GM21786 (cell line): ENCODE results near the gene ACAT1.
"Not testable (repeated sequence)": the region's sequence is repeated elsewhere in the genome, so short reads cannot be mapped to it uniquely, and the experiment has no call there.

Source experiments
- ATAC-seq: cut with Tn5 transposase; IDR thresholded peaks from one replicate; pipeline ENCODE4 v1.9.1; 2021; ENCODE audit not compliant: unreplicated experiment

The ACAT1 gene

GRCh38 chr11:108144615-108145014 lies 23.2 kb downstream of the ACAT1 start:
- ATAC-seq, result no peak

- no peak for ATAC-seq
These were observed 25.8 kb downstream of the ACAT1 start for GRCh38 chr11:108147150-108147549.

- ATAC-seq, result no peak
These were observed 27.2 kb downstream of the ACAT1 start for GRCh38 chr11:108148556-108148955.

GRCh38 chr11:108154591-108154990 lies 33.2 kb downstream of the ACAT1 start:
- no peak for ATAC-seq

- ATAC-seq, result peak; percentile 99
These were observed 39.7 kb downstream of the ACAT1 start for GRCh38 chr11:108160970-108161566.

- ATAC-seq, result not testable (repeated sequence)
These were observed 41.5 kb downstream of the ACAT1 start for GRCh38 chr11:108162878-108163277.

GRCh38 chr11:108167624-108168023 lies 46.3 kb downstream of the ACAT1 start:
- ATAC-seq, result no peak

GRCh38 chr11:108170184-108170583 lies 48.8 kb downstream of the ACAT1 start:
- ATAC-seq, result no peak

GRCh38 chr11:108177570-108177969 lies 56.2 kb downstream of the ACAT1 start:
- no peak for ATAC-seq

GRCh38 chr11:108193725-108194124 lies 72.4 kb downstream of the ACAT1 start:
- no peak for ATAC-seq

- ATAC-seq, result no peak
These were observed 75.5 kb downstream of the ACAT1 start for GRCh38 chr11:108196901-108197300.
